NT2/D1 (cell line): ENCODE results near the gene PPIF.
"Not testable (repeated sequence)": the region's sequence is repeated elsewhere in the genome, so short reads cannot be mapped to it uniquely, and the experiment has no call there.

ENCODE experiments used
- SUZ12 ChIP-seq: IDR thresholded peaks from 2 replicates; pipeline ENCODE4 v1.6.1; 2011; ENCODE audit not compliant: insufficient read length, insufficient read depth; ENCODE audit errors: extremely low read depth
- ZNF274 ChIP-seq: IDR thresholded peaks from 2 replicates; pipeline ENCODE4 v1.6.1; 2011; ENCODE audit warnings: mild to moderate bottlenecking, low read depth, low read length

GRCh38 chr10:79332610-79333315 lies 14.5 kb upstream of the PPIF start:
- TF ChIP-seq SUZ12, ZNF274: not testable (repeated sequence)
